Immature natural killer cell (primary cell): ENCODE data around the gene TRPV2. TPM values are rescaled to one million over a fixed set of nuclear protein-coding genes. Genes with fewer than 3 reads are reported as not detected.
"Not testable (repeated sequence)": the region's sequence is repeated elsewhere in the genome, so short reads cannot be mapped to it uniquely, and the experiment has no call there.

Experiments used
- DNase-seq, 3 donors: peaks; one replicate each; pipeline ENCODE4 v3.0.0; 2022; ENCODE audit warnings: mixed read lengths in 1 of 3
- H3K27ac Mint-ChIP-seq, 6 donors: one replicate each; pipeline ENCODE4 v1.8.0; 2020; ENCODE audit warnings: mixed read lengths in 6 of 6, mild to moderate bottlenecking in 5 of 6, inconsistent platforms in 4 of 6, moderate library complexity in 3 of 6
- H3K27me3 Mint-ChIP-seq, 3 donors: one replicate each; pipeline ENCODE4 v1.8.0; 2020 to 2021; ENCODE audit warnings: low read depth in 3 of 3, mild to moderate bottlenecking in 3 of 3, mixed read lengths in 3 of 3, moderate library complexity in 3 of 3, inconsistent platforms in 1 of 3
- H3K36me3 Mint-ChIP-seq, 3 donors: one replicate each; pipeline ENCODE4 v1.8.0; 2020; ENCODE audit warnings: mixed read lengths in 3 of 3, inconsistent platforms in 2 of 3, mild to moderate bottlenecking in 2 of 3
- H3K4me1 Mint-ChIP-seq, 2 donors: one replicate each; pipeline ENCODE4 v1.8.0; 2020; ENCODE audit warnings: inconsistent platforms in 2 of 2, mild to moderate bottlenecking in 2 of 2, mixed read lengths in 2 of 2, moderate library complexity in 1 of 2
- H3K4me3 Mint-ChIP-seq, 5 donors: one replicate each; pipeline ENCODE4 v1.8.0; 2020; ENCODE audit warnings: mild to moderate bottlenecking in 5 of 5, mixed read lengths in 5 of 5, inconsistent platforms in 3 of 5, moderate library complexity in 3 of 5
- H3K9me3 Mint-ChIP-seq, 6 donors: one replicate each; pipeline ENCODE4 v1.8.0; 2020; ENCODE audit warnings: mild to moderate bottlenecking in 6 of 6, mixed read lengths in 6 of 6, inconsistent platforms in 4 of 6, moderate library complexity in 3 of 6
- polyA plus RNA-seq, 3 donors: library from polyadenylated mRNA; unstranded; fragments of 300-500 nt; fragmentation: Illumina TruSeq; gene quantifications; one replicate each; pipeline ENCODE4 v1.2.3, GENCODE V29; 2021

Gene TRPV2
- 100 to 1,000 TPM; 151 to 206 (median 202) TPM for polyA plus RNA-seq

DNA sequence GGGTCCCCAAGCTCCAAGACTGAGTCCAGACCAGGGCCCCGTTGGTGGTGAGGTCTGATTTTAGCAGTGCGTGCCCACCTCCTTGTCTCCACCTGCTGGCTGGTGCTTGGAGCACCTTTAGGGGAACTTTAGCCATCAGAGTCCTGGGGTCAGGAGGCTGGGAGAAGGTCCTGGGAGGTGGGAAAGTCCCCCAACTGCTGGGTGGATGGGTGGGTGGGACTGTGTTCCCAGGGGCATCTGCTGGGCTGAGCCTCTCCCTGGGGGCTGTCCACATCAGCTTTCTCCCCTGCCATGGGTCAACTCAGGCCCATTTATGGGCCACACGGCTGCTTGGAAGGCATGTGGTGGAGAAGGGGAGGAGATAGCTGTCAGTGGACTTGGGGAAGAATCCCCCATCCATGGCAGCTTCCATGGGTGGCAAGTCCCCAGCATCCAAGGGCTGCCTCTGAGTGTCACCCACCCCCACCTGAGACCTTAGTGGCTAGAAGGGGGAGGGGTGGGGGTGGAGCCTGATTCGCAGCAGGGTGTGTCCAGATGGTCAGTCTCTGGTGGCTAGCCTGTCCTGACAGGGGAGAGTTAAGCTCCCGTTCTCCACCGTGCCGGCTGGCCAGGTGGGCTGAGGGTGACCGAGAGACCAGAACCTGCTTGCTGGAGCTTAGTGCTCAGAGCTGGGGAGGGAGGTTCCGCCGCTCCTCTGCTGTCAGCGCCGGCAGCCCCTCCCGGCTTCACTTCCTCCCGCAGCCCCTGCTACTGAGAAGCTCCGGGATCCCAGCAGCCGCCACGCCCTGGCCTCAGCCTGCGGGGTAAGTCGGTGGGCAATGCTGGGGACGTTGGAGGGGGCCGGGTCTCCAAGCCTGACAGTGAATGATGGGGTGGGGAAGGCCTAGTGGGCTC lies at the start of gene TRPV2:
TSS of gene TRPV2 (plus strand) at position 541 of the 894 bp plus-strand sequence. CDS start 2,098 bp downstream, outside the sequence.
- Mint-ChIP-seq H3K9me3 (no peaks in the 10 kb centered on the region), H3K4me3 (peak within 1 kb of the TSS; percentile 94 to 99 (median 97)), H3K27ac (peak within 1 kb of the TSS; percentile 97 to 100 (median 99)), H3K27me3 (peaks cover 2 to 12% (median 3%) of the 10 kb centered on the region in 3 donors), H3K4me1 (peaks cover 53 to 56% of the 10 kb centered on the region in 2 donors), H3K36me3 (peaks cover 11 to 22% (median 12%) of the 10 kb centered on the region in 3 donors)
- DNase-seq: peak; percentile 51 to 54 (median 53)

DNA sequence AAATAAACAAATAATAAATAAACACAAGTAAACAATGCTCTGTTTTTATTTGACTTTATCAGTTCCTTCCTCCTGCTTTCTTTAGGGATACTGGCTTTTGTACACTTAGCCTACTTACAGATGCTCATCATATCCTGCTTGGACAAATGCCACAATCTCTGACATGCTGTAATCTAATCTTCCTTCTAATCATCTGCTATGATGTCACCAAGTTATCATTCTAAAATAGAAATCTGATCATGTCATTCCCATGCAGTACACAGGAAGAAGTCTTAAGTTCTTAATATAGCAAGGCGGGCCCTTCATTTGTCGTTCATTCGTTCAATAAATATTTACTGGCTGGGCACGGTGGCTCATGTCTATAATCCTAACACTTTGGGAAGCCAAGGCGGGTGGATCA lies 43.6 kb upstream of the TRPV2 start:
- no peak overlapping the region for H3K27ac Mint-ChIP-seq
- no peaks in the 10 kb centered on the region for H3K9me3 Mint-ChIP-seq
- no peaks in the 10 kb centered on the region for H3K4me1 Mint-ChIP-seq
- peaks cover 0 to 3% (median 2%) of the 10 kb centered on the region in 3 donors for H3K27me3 Mint-ChIP-seq
- H3K4me3 Mint-ChIP-seq: no peak overlapping the region
- no peaks in the 10 kb centered on the region for H3K36me3 Mint-ChIP-seq
- no peak for DNase-seq

DNA sequence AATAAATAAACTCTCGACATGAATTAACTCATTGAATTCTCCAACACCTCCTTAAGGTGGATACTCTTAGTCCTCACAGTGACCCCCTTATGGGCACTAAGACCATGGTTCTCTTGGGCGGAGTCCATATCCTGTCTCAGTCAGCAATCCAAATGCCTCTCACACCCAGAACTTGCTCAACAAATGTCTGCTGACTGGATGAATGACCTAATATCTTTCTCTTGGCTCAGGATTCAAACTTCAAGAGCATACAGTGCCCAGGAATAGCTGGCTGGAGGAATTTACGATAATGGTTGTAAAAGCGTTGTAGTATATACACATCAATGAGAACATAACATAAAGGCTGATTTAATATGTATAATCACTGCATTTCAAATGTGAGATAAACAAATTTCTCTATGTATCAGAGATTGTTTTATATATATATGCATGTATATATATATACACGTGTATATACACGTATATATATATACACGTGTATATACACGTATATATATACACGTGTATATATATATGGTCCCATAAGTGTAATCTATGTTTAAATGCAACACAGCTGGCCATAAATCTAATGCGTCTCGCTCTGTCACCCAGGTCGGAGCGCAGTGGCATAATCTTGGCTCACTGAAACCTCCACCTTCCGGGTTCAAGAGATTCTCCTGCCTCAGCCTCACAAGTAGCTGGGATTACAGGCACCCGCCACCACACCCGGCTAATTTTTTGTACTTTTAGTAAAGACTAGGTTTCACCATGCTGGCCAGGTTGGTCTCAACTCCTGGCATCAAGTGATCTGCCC lies 41.0 kb upstream of the TRPV2 start:
- H3K4me1 Mint-ChIP-seq: no peaks in the 10 kb centered on the region

DNA sequence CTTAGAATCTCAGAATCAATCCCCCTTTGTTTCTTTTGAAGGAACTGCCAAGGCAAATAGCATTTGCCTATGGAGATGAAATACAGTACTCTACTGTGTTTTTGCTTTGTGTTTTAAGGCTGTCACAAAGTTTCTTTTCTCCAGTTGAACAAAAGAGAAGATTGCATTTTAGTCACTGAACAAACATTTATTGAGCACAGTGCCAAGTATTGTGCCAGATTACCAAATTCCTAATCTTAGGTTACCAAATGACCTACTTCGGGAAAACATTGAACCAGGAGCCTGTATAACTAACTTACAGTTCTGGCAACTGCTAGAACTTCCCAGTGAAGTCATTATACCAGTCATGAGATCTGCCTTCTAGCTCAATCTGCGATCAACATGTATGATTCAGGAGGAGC lies 37.4 kb upstream of the TRPV2 start:
- Mint-ChIP-seq H3K36me3 (peaks cover 5 to 16% (median 11%) of the 10 kb centered on the region in 3 donors), H3K9me3 (no peaks in the 10 kb centered on the region), H3K4me3 (no peak overlapping the region), H3K27ac (no peak overlapping the region), H3K27me3 (peaks cover 16 to 22% (median 16%) of the 10 kb centered on the region in 3 donors), H3K4me1 (peaks cover 22 to 25% of the 10 kb centered on the region in 2 donors)
- DNase-seq: no peak

More for the DNA sequence above, 41.0 kb upstream of the TRPV2 start:
- Mint-ChIP-seq H3K9me3 (no peaks in the 10 kb centered on the region), H3K36me3 (no peaks in the 10 kb centered on the region), H3K4me3 (no peak overlapping the region), H3K27me3 (peaks cover 0 to 3% (median 2%) of the 10 kb centered on the region in 3 donors), H3K27ac (no peak overlapping the region)
- no peak for DNase-seq

DNA sequence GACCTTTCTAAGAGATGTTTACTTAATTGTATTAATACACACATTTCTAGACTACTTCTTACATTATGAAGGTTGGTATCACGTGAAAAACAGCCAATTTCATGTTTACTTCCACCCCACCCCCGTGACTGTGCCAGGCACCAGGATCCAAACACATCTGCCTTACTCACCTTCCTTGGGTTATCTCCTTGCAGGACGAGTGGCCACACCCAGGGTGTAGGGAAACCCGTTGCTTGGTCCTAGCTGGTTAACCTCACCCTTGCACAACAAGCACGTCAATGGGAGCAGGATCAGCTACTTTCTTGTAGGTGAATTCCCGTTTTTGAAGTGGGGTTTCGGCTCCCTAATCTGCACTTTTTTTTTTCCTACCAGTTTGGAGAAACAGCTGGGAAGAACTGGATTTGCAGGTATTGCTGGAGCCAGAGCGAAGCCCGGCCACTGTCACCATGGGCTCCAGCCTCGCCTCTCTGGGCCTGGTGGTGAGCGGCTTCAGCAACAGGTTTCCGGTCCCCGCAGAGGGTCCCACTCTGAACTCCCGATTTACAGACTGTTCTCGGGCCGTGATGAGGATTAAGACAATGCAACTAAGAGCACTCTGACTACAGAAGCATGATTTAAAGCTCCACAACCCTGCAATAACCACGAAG lies 36.6 kb upstream of the TRPV2 start:
- peaks cover 8 to 20% (median 11%) of the 10 kb centered on the region in 3 donors for H3K36me3 Mint-ChIP-seq
- DNase-seq: no peak
- peaks cover 30 to 33% of the 10 kb centered on the region in 2 donors for H3K4me1 Mint-ChIP-seq
- peaks cover 16 to 20% (median 16%) of the 10 kb centered on the region in 3 donors for H3K27me3 Mint-ChIP-seq
- peak overlapping the region in 3 of 6 donors; percentile 10 to 49 (median 40) for H3K27ac Mint-ChIP-seq
- H3K4me3 Mint-ChIP-seq: peak overlapping the region in 3 of 5 donors; percentile 18 to 40 (median 35)
- no peaks in the 10 kb centered on the region for H3K9me3 Mint-ChIP-seq

GRCh38 chr17:16379654-16380053 lies 35.7 kb upstream of the TRPV2 start:
- peaks cover 8 to 27% (median 11%) of the 10 kb centered on the region in 3 donors for H3K36me3 Mint-ChIP-seq
- no peak for DNase-seq
- H3K27me3 Mint-ChIP-seq: peaks cover 16 to 20% (median 16%) of the 10 kb centered on the region in 3 donors
- H3K27ac Mint-ChIP-seq: peak overlapping the region in 1 of 6 donors; percentile 10
- no peaks in the 10 kb centered on the region for H3K9me3 Mint-ChIP-seq
- peaks cover 39 to 42% of the 10 kb centered on the region in 2 donors for H3K4me1 Mint-ChIP-seq
- H3K4me3 Mint-ChIP-seq: no peak overlapping the region

GRCh38 chr17:16380640-16381495 lies 34.5 kb upstream of the TRPV2 start, which contains the start of gene UBB:
UBB (plus strand) TSS chr17:16381091; CDS start chr17:16381908, 817 bp downstream.
- H3K4me3 Mint-ChIP-seq: peak within 1 kb of the TSS; percentile 89 to 96 (median 93)
- H3K9me3 Mint-ChIP-seq: no peaks in the 10 kb centered on the region
- H3K36me3 Mint-ChIP-seq: peaks cover 8 to 27% (median 11%) of the 10 kb centered on the region in 3 donors
- peaks cover 14 to 20% (median 16%) of the 10 kb centered on the region in 3 donors for H3K27me3 Mint-ChIP-seq
- H3K27ac Mint-ChIP-seq: peak within 1 kb of the TSS; percentile 96 to 99 (median 98)
- peaks cover 42 to 48% of the 10 kb centered on the region in 2 donors for H3K4me1 Mint-ChIP-seq
- DNase-seq: peak; percentile 95 to 97 (median 96)

GRCh38 chr17:16381496-16381820 lies 33.9 kb upstream of the TRPV2 start:
- DNase-seq: no peak
- H3K9me3 Mint-ChIP-seq: no peaks in the 10 kb centered on the region
- H3K36me3 Mint-ChIP-seq: peaks cover 8 to 27% (median 11%) of the 10 kb centered on the region in 3 donors
- H3K27me3 Mint-ChIP-seq: peaks cover 14 to 22% (median 16%) of the 10 kb centered on the region in 3 donors
- peaks cover 43 to 48% of the 10 kb centered on the region in 2 donors for H3K4me1 Mint-ChIP-seq
- peak overlapping the region; percentile 89 to 96 (median 93) for H3K4me3 Mint-ChIP-seq
- peak overlapping the region; percentile 96 to 99 (median 98) for H3K27ac Mint-ChIP-seq

DNA sequence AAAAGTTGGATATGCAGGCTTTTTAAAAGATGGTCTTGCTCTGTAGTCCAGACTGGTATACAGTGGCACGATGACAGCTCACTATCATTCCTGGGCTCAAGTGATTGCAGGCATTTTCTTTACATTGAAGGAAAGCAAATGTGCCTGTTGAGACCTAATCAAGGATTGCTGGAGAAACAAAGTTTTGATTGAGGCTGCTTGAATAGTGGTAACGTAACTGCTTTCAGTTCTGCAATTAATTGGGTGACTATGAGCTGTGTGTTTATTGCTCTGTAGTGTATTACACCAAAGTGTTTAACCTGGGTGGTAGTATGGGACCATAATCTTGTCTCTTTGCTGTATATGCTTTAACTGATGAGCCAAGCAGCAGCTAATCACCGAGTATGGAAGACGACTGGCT lies 32.2 kb upstream of the TRPV2 start:
- Mint-ChIP-seq H3K27ac (peak overlapping the region; percentile 74 to 99 (median 84)), H3K9me3 (no peaks in the 10 kb centered on the region), H3K36me3 (peaks cover 8 to 27% (median 11%) of the 10 kb centered on the region in 3 donors), H3K27me3 (peaks cover 16 to 29% (median 17%) of the 10 kb centered on the region in 3 donors), H3K4me1 (peaks cover 54 to 61% of the 10 kb centered on the region in 2 donors), H3K4me3 (peak overlapping the region; percentile 48 to 96 (median 61))
- DNase-seq: no peak

DNA sequence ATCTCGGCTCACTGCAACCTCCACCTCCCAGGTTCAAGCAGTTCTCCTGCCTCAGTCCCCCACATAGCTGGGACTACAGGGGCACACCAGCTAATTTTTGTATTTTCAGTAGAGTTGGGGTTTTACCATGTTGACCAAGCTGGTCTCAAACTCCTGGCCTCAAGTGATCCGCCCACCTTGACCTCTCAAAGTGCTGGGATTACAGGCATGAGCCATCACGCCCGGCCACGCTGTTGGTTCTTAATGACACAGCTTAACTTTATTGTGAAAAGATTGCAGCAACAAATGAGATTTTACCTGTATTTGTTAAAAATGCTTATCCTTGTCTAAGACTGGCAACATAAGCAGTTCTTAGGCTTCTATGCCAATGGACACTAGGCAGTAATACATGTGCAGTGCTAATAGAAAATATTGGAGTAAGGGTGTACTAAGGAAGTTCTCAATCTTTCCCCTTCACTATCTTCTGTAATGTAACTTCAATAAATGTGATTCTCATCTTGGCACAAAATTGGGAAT lies 31.5 kb upstream of the TRPV2 start:
- DNase-seq: no peak
- Mint-ChIP-seq H3K27ac (peak overlapping the region; percentile 74 to 99 (median 84)), H3K4me3 (peak overlapping the region; percentile 48 to 96 (median 61)), H3K4me1 (peaks cover 54 to 61% of the 10 kb centered on the region in 2 donors), H3K36me3 (peaks cover 8 to 27% (median 11%) of the 10 kb centered on the region in 3 donors), H3K9me3 (no peaks in the 10 kb centered on the region), H3K27me3 (peaks cover 16 to 29% (median 17%) of the 10 kb centered on the region in 3 donors)

- H3K9me3 Mint-ChIP-seq: no peaks in the 10 kb centered on the region
- H3K36me3 Mint-ChIP-seq: peaks cover 8 to 27% (median 11%) of the 10 kb centered on the region in 3 donors
- H3K27me3 Mint-ChIP-seq: peaks cover 16 to 29% (median 17%) of the 10 kb centered on the region in 3 donors
- H3K27ac Mint-ChIP-seq: peak overlapping the region; percentile 54 to 99 (median 81)
- no peak for DNase-seq
- peaks cover 54 to 61% of the 10 kb centered on the region in 2 donors for H3K4me1 Mint-ChIP-seq
- H3K4me3 Mint-ChIP-seq: peak overlapping the region; percentile 28 to 96 (median 40)
These were observed 30.8 kb upstream of the TRPV2 start for GRCh38 chr17:16384557-16384956.

- DNase-seq, H3K9me3 Mint-ChIP-seq: not testable (repeated sequence)
- Mint-ChIP-seq H3K27ac (peak overlapping the region in 4 of 6 donors; percentile 80 to 92 (median 85)), H3K36me3 (peaks cover 8 to 27% (median 11%) of the 10 kb centered on the region in 3 donors), H3K4me3 (peak overlapping the region; percentile 87 to 92 (median 89)), H3K27me3 (peaks cover 7 to 21% (median 10%) of the 10 kb centered on the region in 3 donors), H3K4me1 (peaks cover 49 to 55% of the 10 kb centered on the region in 2 donors)
These were observed 29.3 kb upstream of the TRPV2 start for GRCh38 chr17:16386126-16386507.
